Prostate gland (tissue), 2 donors: ENCODE measurements around the gene CYBA. TPM values are rescaled to one million over a fixed set of nuclear protein-coding genes. Genes with fewer than 3 reads are reported as not detected.

Source experiments
- DNase-seq: peaks from one replicate; pipeline ENCODE4 v3.0.0-alpha.2; 2019; ENCODE audit warnings: low spot score
- H3K27ac ChIP-seq, 2 donors: fragments of 200-600 bp; sonication (generic); 2 replicates each; pipeline ENCODE4 v1.5.1; 2017 to 2019
- H3K27me3 ChIP-seq: fragments of 200-600 bp; sonication (generic); replicated peaks from 2 replicates; pipeline ENCODE4 v1.5.1; 2019; ENCODE audit not compliant: insufficient read depth
- H3K36me3 ChIP-seq, 2 donors: fragments of 200-600 bp; sonication (generic); 1 replicate in 1 of 2; 2 replicates in 1 of 2; pipeline versions ENCODE4 v1.5.1 to v1.8.1; 2017 to 2019
- H3K4me1 ChIP-seq: fragments of 200-600 bp; sonication (generic); replicated peaks from 2 replicates; pipeline ENCODE4 v1.5.1; 2019
- H3K4me3 ChIP-seq, 2 donors: fragments of 200-600 bp; sonication (generic); 2 replicates each; pipeline ENCODE4 v1.5.1; 2017 to 2019
- H3K9me3 ChIP-seq: fragments of 200-600 bp; sonication (generic); 2 replicates; pipeline ENCODE4 v1.5.1; 2017
- POLR2A ChIP-seq: fragments of 450-650 bp; IDR thresholded peaks from one replicate; pipeline ENCODE4 v1.6.1; 2016; ENCODE audit warnings: antibody characterized with exemption, mild to moderate bottlenecking
- POLR2AphosphoS5 ChIP-seq: sonication (generic); formaldehyde crosslinking; IDR thresholded peaks from one replicate; pipeline ENCODE4 v1.6.1; 2017; ENCODE audit warnings: antibody characterized with exemption
- WGBS: methylation state at CpG from one replicate; pipeline ENCODE4 v1.1.5; 2018; 5-methylcytosine and 5-hydroxymethylcytosine counted together
- intact Hi-C: fragments of 100-400 bp; cut with DNase I; formaldehyde crosslinking; loops from one replicate; pipeline ENCODE4 v1.14.2; 2022
- total RNA-seq, 2 donors: library from RNA; depleted of rRNA; stranded (reverse); fragments of >200 nt; gene quantifications; one replicate each; pipeline ENCODE4 v1.1.0, GENCODE V29; 2016
- TF ChIP-seq, protein P1 (sequence below), 4 experiments: fragments of 200-600 bp in 2 of 4; fragments of 450-650 bp in 2 of 4; sonication (generic) in 2 of 4; IDR thresholded peaks; 1 replicate in 3 of 4; 2 replicates in 1 of 4; pipeline ENCODE4 v1.5.1; 2016 to 2019; ENCODE audit warnings: antibody characterized with exemption in 4 of 4, mild to moderate bottlenecking in 2 of 4, moderate library complexity in 2 of 4

CYBA gene
- total RNA-seq, 2 donors from 2014 or later = 86.0 to 155 TPM

DNA sequence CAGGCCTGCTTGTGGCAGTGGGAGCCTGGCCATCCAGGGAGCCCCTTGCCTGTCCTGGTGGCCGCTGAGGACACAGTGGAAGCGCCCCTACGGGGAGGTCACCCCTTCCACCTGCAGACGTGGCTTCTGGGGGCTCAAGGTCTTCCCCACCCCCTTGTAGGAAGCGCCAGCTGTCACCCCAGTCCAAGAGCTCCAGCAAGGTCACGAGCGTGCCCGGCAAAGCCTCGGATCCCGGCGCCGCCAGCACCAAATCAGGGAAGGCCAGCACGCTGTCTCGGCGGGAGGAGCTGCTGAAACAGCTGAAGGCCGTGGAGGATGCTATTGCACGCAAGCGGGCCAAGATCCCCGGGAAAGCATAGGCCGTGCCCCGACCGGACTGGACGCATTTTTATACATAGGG lies 19.9 kb downstream of the CYBA start:
- Histone ChIP-seq H3K9me3 (no peaks in the 10 kb centered on the region), H3K27ac (no peak overlapping the region), H3K27me3 (no peaks in the 10 kb centered on the region), H3K36me3 (peaks cover 9 to 15% of the 10 kb centered on the region in 2 donors), H3K4me1 (no peaks in the 10 kb centered on the region), H3K4me3 (no peak overlapping the region)
- no peak for DNase-seq
- intact Hi-C loops = no loop called here
- TF ChIP-seq POLR2AphosphoS5 = no peak
- no peak for TF ChIP-seq POLR2A
- TF ChIP-seq, protein P1, sequence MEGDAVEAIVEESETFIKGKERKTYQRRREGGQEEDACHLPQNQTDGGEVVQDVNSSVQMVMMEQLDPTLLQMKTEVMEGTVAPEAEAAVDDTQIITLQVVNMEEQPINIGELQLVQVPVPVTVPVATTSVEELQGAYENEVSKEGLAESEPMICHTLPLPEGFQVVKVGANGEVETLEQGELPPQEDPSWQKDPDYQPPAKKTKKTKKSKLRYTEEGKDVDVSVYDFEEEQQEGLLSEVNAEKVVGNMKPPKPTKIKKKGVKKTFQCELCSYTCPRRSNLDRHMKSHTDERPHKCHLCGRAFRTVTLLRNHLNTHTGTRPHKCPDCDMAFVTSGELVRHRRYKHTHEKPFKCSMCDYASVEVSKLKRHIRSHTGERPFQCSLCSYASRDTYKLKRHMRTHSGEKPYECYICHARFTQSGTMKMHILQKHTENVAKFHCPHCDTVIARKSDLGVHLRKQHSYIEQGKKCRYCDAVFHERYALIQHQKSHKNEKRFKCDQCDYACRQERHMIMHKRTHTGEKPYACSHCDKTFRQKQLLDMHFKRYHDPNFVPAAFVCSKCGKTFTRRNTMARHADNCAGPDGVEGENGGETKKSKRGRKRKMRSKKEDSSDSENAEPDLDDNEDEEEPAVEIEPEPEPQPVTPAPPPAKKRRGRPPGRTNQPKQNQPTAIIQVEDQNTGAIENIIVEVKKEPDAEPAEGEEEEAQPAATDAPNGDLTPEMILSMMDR (IDR thresholded peaks at IDR 0.05) = no peak
- 97% methylated on average over 22 of the region's 23 CpGs for WGBS

DNA sequence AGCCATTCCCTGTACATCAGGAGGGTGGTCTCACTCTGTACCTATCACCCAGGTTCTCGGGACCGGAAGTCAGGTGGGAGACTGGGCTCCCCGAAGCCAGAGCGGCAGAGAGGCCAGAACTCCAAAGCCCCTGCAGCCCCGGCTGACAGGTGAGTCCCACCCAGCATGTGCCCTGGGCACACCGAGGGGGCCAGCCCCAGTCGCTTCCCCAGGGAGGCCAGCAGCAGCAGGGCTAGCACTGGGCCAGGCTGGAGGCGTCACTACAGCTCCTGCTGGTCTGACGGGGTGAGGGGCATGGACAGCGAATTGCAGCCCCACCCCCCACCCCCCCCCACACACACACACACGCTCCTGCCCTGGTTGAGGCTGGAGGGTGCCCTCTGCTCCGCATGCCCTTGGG lies 20.4 kb downstream of the CYBA start:
- peaks cover 9 to 15% of the 10 kb centered on the region in 2 donors for H3K36me3 ChIP-seq
- H3K27me3 ChIP-seq = no peaks in the 10 kb centered on the region
- WGBS = 87% methylated on average over 11 of the region's 12 CpGs
- intact Hi-C loops = no loop called here
- no peak for TF ChIP-seq POLR2A
- TF ChIP-seq POLR2AphosphoS5 = no peak
- TF ChIP-seq, protein P1 (IDR thresholded peaks at IDR 0.05) = no peak
- H3K4me3 ChIP-seq = no peak overlapping the region
- no peak for DNase-seq
- H3K4me1 ChIP-seq = no peaks in the 10 kb centered on the region
- no peaks in the 10 kb centered on the region for H3K9me3 ChIP-seq
- H3K27ac ChIP-seq = no peak overlapping the region

DNA sequence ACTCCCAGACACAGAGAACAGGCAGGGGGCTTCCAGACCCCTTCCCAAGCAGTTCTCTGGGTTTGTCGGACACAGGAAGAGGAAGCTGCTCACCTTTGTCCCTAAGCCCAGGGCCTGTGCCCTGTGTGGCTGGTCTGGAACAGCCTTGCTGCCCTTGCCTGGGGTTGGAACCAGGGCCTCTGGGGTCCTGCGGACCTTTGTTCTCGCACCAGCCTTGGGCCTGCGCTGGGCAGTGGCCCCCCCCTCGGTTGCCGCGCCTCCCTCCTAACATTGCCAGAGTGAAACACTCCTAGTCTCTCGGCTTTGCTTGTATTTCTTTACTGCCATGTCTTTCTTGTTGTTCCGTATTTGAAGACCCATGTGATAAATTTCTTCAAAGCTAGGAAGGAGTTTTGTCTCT lies 21.0 kb downstream of the CYBA start:
- no peaks in the 10 kb centered on the region for H3K27me3 ChIP-seq
- 87% methylated on average over 9 of the region's 9 CpGs for WGBS
- intact Hi-C loops = no loop called here

DNA sequence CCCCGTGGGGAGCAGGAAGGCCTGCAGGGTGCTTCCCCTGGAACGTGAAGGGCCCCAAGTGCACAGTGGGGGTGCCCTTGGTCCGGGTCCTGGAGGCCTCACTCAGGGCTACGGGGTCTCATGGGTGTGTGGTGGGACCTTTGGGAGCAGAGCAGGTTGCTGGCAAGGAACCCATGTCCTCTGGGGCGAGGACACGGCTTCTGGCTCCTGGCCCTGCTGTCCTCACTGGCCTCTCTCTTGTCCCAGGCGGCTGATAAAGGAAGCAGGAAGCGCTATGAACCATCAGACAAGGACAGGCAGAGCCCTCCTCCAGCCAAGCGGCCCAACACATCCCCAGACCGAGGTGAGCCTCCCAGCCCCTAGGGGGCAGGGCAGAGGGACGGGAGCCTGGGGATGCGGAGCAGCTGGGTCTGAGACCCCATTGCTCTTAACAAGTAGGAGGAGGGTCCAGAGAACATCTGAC lies 22.3 kb downstream of the CYBA start:
- TF ChIP-seq, protein P1 (IDR thresholded peaks at IDR 0.05) = no peak
- no peak for TF ChIP-seq POLR2A
- TF ChIP-seq POLR2AphosphoS5 = no peak
- Histone ChIP-seq H3K36me3 (peaks cover 17 to 32% of the 10 kb centered on the region in 2 donors), H3K9me3 (no peaks in the 10 kb centered on the region), H3K27ac (no peak overlapping the region), H3K4me1 (no peaks in the 10 kb centered on the region), H3K4me3 (no peak overlapping the region), H3K27me3 (no peaks in the 10 kb centered on the region)
- 75% methylated on average over 12 of the region's 12 CpGs for WGBS
- DNase-seq = no peak
- intact Hi-C loops = no loop called here

More for the DNA sequence above, 21.0 kb downstream of the CYBA start:
- H3K4me1 ChIP-seq = no peaks in the 10 kb centered on the region
- no peak overlapping the region for H3K4me3 ChIP-seq
- TF ChIP-seq, protein P1 (IDR thresholded peaks at IDR 0.05) = no peak
- no peak for TF ChIP-seq POLR2A
- TF ChIP-seq POLR2AphosphoS5 = no peak
- no peak overlapping the region for H3K27ac ChIP-seq
- no peak for DNase-seq
- H3K36me3 ChIP-seq = peaks cover 12 to 19% of the 10 kb centered on the region in 2 donors
- H3K9me3 ChIP-seq = no peaks in the 10 kb centered on the region

DNA sequence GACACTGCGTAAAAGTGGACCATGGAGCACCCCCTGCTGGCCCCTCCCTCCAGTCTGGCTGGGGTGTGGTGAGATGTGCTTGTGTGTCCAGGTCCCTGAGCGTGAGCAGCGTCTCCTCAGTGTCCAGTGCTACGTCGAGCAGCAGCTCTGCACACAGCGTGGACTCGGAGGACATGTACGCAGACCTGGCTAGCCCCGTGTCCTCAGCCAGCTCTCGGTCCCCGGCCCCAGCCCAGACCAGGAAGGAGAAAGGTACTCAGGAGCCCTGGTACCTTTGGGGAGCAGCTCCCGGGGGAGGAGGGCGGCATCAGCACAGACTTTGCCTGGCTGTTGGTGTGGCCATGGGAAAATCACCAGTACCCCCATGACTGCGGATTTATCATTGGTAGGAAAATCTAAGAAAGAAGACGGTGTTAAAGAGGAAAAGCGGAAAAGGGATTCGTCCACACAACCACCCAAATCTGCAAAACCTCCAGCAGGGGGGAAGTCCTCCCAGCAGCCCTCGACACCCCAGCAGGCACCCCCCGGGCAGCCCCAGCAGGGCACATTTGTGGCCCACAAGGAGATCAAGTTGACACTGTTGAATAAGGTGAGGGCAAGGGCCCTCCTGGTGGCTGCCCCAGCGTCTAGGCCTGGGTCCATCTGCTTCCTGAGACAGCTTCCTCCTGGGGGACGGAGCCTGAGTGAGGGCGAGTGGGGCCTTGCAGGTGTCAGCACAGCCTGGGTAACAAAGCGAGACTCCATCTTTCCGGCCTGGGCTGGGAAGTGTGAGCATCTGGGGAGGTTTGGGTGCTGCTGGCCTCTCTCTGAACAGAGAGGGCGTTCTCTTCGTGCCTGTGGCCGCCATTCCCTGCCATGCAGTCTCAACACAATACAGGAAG lies 23.1 kb downstream of the CYBA start:
- Histone ChIP-seq H3K4me3 (no peak overlapping the region), H3K4me1 (no peaks in the 10 kb centered on the region), H3K36me3 (peaks cover 25 to 39% of the 10 kb centered on the region in 2 donors), H3K27me3 (no peaks in the 10 kb centered on the region), H3K9me3 (no peaks in the 10 kb centered on the region), H3K27ac (no peak overlapping the region)
- TF ChIP-seq POLR2A = no peak
- TF ChIP-seq, protein P1 (IDR thresholded peaks at IDR 0.05) = no peak
- TF ChIP-seq POLR2AphosphoS5 = no peak
- intact Hi-C loops = no loop called here
- WGBS = 96% methylated on average over 25 of the region's 27 CpGs
- DNase-seq = no peak
